GM23338 (cell line): ENCODE data around the gene MAST4. TPM values are rescaled to one million over a fixed set of nuclear protein-coding genes. Genes with fewer than 3 reads are reported as not detected.
A peak's percentile ranks its signal among the peaks of the same experiment; 100 is the strongest.

ENCODE experiments used
- ATAC-seq: fragments of 200-7000 bp; cut with Tn5 transposase; 3 replicates; pipeline ENCODE4 v1.9.1; 2020
- DNase-seq: peaks from one replicate; pipeline ENCODE4 v3.0.0-alpha.2; 2015; ENCODE audit warnings: low spot score
- H2AFZ ChIP-seq: fragments of 200-600 bp; sonication (generic); 2 replicates; pipeline ENCODE4 v1.8.0; 2016; ENCODE audit warnings: antibody characterized with exemption, mild to moderate bottlenecking, moderate library complexity
- H3F3A ChIP-seq: fragments of 200-600 bp; sonication (generic); replicated peaks from 2 replicates; pipeline ENCODE4 v1.8.0; 2017; ENCODE audit warnings: antibody characterized with exemption, mixed run types, low read depth
- H3K27ac ChIP-seq: fragments of 200-600 bp; sonication (generic); 2 replicates; pipeline ENCODE4 v1.6.1; 2016; ENCODE audit warnings: low read depth
- H3K27me3 ChIP-seq: fragments of 200-600 bp; sonication (generic); 2 replicates; pipeline ENCODE4 v1.8.0; 2016; ENCODE audit warnings: mild to moderate bottlenecking, mixed run types, moderate library complexity; ENCODE audit not compliant: insufficient read depth
- H3K36me3 ChIP-seq: fragments of 200-600 bp; sonication (generic); 2 replicates; pipeline ENCODE4 v1.8.0; 2016; ENCODE audit warnings: mild to moderate bottlenecking; ENCODE audit not compliant: insufficient read depth
- H3K4me1 ChIP-seq: fragments of 200-600 bp; sonication (generic); 2 replicates; pipeline ENCODE4 v1.8.0; 2016; ENCODE audit warnings: mild to moderate bottlenecking, moderate library complexity; ENCODE audit not compliant: insufficient read depth
- H3K4me2 ChIP-seq: fragments of 200-600 bp; sonication (generic); 2 replicates; pipeline ENCODE4 v1.7.1; 2017; ENCODE audit warnings: mixed run types
- H3K4me3 ChIP-seq: fragments of 200-600 bp; sonication (generic); 2 replicates; pipeline ENCODE4 v1.6.1; 2016; ENCODE audit warnings: mixed run types
- H3K79me2 ChIP-seq: fragments of 200-600 bp; sonication (generic); replicated peaks from 2 replicates; pipeline ENCODE4 v1.8.0; 2017; ENCODE audit warnings: mild to moderate bottlenecking; ENCODE audit not compliant: insufficient read depth
- H3K9me2 ChIP-seq: fragments of 200-600 bp; sonication (generic); 2 replicates; pipeline ENCODE4 v1.8.0; 2017; ENCODE audit not compliant: insufficient read depth
- H4K20me1 ChIP-seq: fragments of 200-600 bp; sonication (generic); replicated peaks from 2 replicates; pipeline ENCODE4 v1.8.0; 2017; ENCODE audit warnings: mild to moderate bottlenecking; ENCODE audit not compliant: insufficient read depth
- H3K27ac Mint-ChIP-seq: 2 replicates; pipeline ENCODE4 v1.8.0; 2020; ENCODE audit warnings: inconsistent platforms, mild to moderate bottlenecking, moderate library complexity, mixed read lengths
- H3K27me3 Mint-ChIP-seq: 3 replicates; pipeline ENCODE4 v1.8.0; 2022; ENCODE audit warnings: low read depth, mild to moderate bottlenecking, moderate library complexity, mixed read lengths, inconsistent platforms; ENCODE audit not compliant: insufficient read depth, poor library complexity
- H3K36me3 Mint-ChIP-seq: 3 replicates; pipeline ENCODE4 v1.8.0; 2021; ENCODE audit warnings: low read depth, mild to moderate bottlenecking, inconsistent platforms, moderate library complexity, mixed read lengths
- H3K4me1 Mint-ChIP-seq: 3 replicates; pipeline ENCODE4 v1.8.0; 2020; ENCODE audit warnings: mild to moderate bottlenecking, inconsistent platforms, mixed read lengths
- H3K4me3 Mint-ChIP-seq: 3 replicates; pipeline ENCODE4 v1.8.0; 2021; ENCODE audit warnings: moderate library complexity, mild to moderate bottlenecking, inconsistent platforms, mixed read lengths
- H3K9me3 Mint-ChIP-seq: 3 replicates; pipeline ENCODE4 v1.8.0; 2020; ENCODE audit warnings: moderate library complexity, mild to moderate bottlenecking, inconsistent platforms, mixed read lengths
- CREB1 ChIP-seq: fragments of 250-450 bp; sonication (Bioruptor Pico); IDR thresholded peaks from 2 replicates; pipeline ENCODE4 v1.5.0; 2020; ENCODE audit warnings: low read depth, mild to moderate bottlenecking, moderate library complexity
- CTCF ChIP-seq, 2 experiments: fragments of 200-600 bp in 1 of 2; sonication (generic) in 1 of 2; conservative IDR thresholded peaks; 2 replicates each; pipeline versions ENCODE4 v1.5.1 to v1.6.1; 2016 to 2017; ENCODE audit warnings: antibody characterized with exemption in 2 of 2, low read depth in 2 of 2, mild to moderate bottlenecking in 2 of 2, moderate library complexity in 1 of 2
- EZH2 ChIP-seq: fragments of 200-600 bp; sonication (generic); IDR thresholded peaks from one replicate; pipeline ENCODE4 v1.8.0; 2017; ENCODE audit warnings: antibody characterized with exemption, mild to moderate bottlenecking, low read depth; ENCODE audit not compliant: unreplicated experiment
- EZH2phosphoT487 ChIP-seq: fragments of 200-600 bp; sonication (generic); IDR thresholded peaks from one replicate; pipeline ENCODE4 v1.8.1; 2018; ENCODE audit warnings: antibody characterized with exemption; ENCODE audit not compliant: unreplicated experiment
- JUNB ChIP-seq: IDR thresholded peaks from one replicate; pipeline ENCODE4 v1.6.1; 2016; ENCODE audit warnings: antibody characterized with exemption; ENCODE audit not compliant: unreplicated experiment
- NANOG ChIP-seq: IDR thresholded peaks from 2 replicates; pipeline ENCODE4 v1.6.1; 2016; ENCODE audit warnings: antibody characterized with exemption, borderline replicate concordance
- POLR2AphosphoS5 ChIP-seq: IDR thresholded peaks from 2 replicates; pipeline ENCODE4 v1.6.1; 2016; ENCODE audit warnings: antibody characterized with exemption, low read depth
- STAT1 ChIP-seq: IDR thresholded peaks from one replicate; pipeline ENCODE4 v1.6.1; 2016; ENCODE audit warnings: antibody characterized with exemption; ENCODE audit not compliant: unreplicated experiment
- ZNF114 ChIP-seq: fragments of 250-450 bp; sonication (Bioruptor Pico); IDR thresholded peaks from 2 replicates; pipeline ENCODE4 v1.5.0; 2020; ENCODE audit warnings: mild to moderate bottlenecking, moderate library complexity
- ZNF331 ChIP-seq: fragments of 250-450 bp; sonication (Bioruptor Pico); IDR thresholded peaks from 2 replicates; pipeline ENCODE4 v1.5.0; 2020; ENCODE audit warnings: low read depth, mild to moderate bottlenecking, moderate library complexity
- ZNF462 ChIP-seq: fragments of 250-450 bp; sonication (Bioruptor Pico); IDR thresholded peaks from 2 replicates; pipeline ENCODE4 v1.5.0; 2020; ENCODE audit warnings: mild to moderate bottlenecking, moderate library complexity
- polyA plus RNA-seq: library from polyadenylated mRNA; unstranded; fragments of >200 nt; fragmentation: Nextera tagmentation; extraction: Ambion mirVana; gene quantifications from 2 replicates; pipeline ENCODE4 v1.2.1, GENCODE V29; 2016
- total RNA-seq: library from RNA; depleted of rRNA; stranded (reverse); fragments of >200 nt; shearing (Covaris generic); gene quantifications from 2 replicates; pipeline ENCODE4 v1.2.3, GENCODE V29; 2014
- TF ChIP-seq, protein P1 (sequence below): IDR thresholded peaks from 2 replicates; pipeline ENCODE4 v1.6.1; 2016; ENCODE audit warnings: antibody characterized with exemption
- TF ChIP-seq, protein P2 (sequence below): IDR thresholded peaks from one replicate; pipeline ENCODE4 v1.6.1; 2018; ENCODE audit warnings: antibody characterized with exemption; ENCODE audit not compliant: unreplicated experiment

MAST4 gene
- total and polyA plus RNA-seq, 2 experiments from 2014 or later = 3.6 to 8.5 TPM

DNA sequence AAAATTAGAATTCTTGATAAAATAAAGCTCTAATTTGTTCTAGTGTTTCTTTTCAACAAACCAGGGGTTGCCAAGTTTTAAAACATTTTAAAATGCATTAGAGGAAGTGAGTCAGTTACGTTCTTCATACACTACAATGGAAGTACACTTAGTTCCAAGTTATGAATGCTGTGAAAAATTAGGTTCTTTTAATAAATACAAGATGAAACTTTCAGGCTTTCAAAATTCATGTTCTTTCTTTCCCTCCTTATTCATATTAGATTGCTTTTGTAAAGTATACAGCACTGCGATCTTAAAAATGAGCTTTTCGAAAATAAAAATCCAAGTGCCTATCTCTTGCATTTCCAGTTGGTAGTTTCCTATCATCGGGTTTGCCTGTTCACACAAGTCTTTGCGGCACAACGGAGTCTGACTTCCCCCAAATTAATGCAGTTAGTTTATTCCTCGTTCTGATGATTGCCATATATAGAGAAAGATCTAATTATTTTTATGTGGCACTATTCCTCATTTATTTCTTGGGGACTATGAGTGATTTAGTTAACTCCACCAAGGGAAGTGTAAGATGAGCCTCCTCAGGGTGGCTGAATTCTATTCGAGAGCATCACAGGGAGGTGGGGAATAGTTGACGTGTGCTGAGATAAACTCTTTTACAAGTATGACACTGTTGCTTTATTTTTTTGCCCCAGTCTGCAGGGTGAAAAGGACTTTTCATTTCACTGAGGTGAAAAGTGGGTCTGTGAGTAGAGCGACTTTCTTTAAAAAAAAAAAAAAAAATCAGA is 362.2 kb downstream of the MAST4 start:
- Histone ChIP-seq H3K27me3 (no peaks in the 10 kb centered on the region), H3K4me1 (peaks cover 35% of the 10 kb centered on the region), H3K4me2 (peak overlapping the region; percentile 70), H4K20me1 (no peaks in the 10 kb centered on the region), H3K4me3 (peak overlapping the region; percentile 42), H3K79me2 (no peaks in the 10 kb centered on the region), H3K36me3 (no peaks in the 10 kb centered on the region), H3F3A (no peaks in the 10 kb centered on the region), H2AFZ (no peak overlapping the region), H3K27ac (no peak overlapping the region), H3K9me2 (no peaks in the 10 kb centered on the region)
- no peaks in the 10 kb centered on the region for H3K36me3 Mint-ChIP-seq
- no peak overlapping the region for H3K27ac Mint-ChIP-seq
- peak overlapping the region; percentile 57 for H3K4me3 Mint-ChIP-seq
- DNase-seq (peak; percentile 27), ATAC-seq (peak; percentile 54)
- H3K9me3 Mint-ChIP-seq = no peaks in the 10 kb centered on the region
- no peak for TF ChIP-seq STAT1
- TF ChIP-seq EZH2phosphoT487 = no peak
- no peak for TF ChIP-seq ZNF331 (CRISPR knock-in tag)
- no peak for TF ChIP-seq ZNF462 (CRISPR knock-in tag)
- TF ChIP-seq, protein P1, sequence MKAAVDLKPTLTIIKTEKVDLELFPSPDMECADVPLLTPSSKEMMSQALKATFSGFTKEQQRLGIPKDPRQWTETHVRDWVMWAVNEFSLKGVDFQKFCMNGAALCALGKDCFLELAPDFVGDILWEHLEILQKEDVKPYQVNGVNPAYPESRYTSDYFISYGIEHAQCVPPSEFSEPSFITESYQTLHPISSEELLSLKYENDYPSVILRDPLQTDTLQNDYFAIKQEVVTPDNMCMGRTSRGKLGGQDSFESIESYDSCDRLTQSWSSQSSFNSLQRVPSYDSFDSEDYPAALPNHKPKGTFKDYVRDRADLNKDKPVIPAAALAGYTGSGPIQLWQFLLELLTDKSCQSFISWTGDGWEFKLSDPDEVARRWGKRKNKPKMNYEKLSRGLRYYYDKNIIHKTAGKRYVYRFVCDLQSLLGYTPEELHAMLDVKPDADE = no peak
- TF ChIP-seq JUNB = no peak
- no peak for TF ChIP-seq EZH2
- TF ChIP-seq, protein P2, sequence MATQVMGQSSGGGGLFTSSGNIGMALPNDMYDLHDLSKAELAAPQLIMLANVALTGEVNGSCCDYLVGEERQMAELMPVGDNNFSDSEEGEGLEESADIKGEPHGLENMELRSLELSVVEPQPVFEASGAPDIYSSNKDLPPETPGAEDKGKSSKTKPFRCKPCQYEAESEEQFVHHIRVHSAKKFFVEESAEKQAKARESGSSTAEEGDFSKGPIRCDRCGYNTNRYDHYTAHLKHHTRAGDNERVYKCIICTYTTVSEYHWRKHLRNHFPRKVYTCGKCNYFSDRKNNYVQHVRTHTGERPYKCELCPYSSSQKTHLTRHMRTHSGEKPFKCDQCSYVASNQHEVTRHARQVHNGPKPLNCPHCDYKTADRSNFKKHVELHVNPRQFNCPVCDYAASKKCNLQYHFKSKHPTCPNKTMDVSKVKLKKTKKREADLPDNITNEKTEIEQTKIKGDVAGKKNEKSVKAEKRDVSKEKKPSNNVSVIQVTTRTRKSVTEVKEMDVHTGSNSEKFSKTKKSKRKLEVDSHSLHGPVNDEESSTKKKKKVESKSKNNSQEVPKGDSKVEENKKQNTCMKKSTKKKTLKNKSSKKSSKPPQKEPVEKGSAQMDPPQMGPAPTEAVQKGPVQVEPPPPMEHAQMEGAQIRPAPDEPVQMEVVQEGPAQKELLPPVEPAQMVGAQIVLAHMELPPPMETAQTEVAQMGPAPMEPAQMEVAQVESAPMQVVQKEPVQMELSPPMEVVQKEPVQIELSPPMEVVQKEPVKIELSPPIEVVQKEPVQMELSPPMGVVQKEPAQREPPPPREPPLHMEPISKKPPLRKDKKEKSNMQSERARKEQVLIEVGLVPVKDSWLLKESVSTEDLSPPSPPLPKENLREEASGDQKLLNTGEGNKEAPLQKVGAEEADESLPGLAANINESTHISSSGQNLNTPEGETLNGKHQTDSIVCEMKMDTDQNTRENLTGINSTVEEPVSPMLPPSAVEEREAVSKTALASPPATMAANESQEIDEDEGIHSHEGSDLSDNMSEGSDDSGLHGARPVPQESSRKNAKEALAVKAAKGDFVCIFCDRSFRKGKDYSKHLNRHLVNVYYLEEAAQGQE = no peak
- TF ChIP-seq CREB1 = no peak
- no peak for TF ChIP-seq NANOG
- no peak for TF ChIP-seq ZNF114 (CRISPR knock-in tag)
- no peak for TF ChIP-seq CTCF (conservative IDR thresholded peaks at IDR 0.05; ENCODE audit: low read depth in 2 of 2)
- no peak for TF ChIP-seq POLR2AphosphoS5
- H3K27me3 Mint-ChIP-seq = peaks cover 3% of the 10 kb centered on the region
- H3K4me1 Mint-ChIP-seq = peaks cover 36% of the 10 kb centered on the region
